NCI-H1092 treated with DMSO at 0.1 percent for 48 hours (cell line): ENCODE data around the gene MED16.
A peak's percentile ranks its signal among the peaks of the same experiment; 100 is the strongest.
"Not testable (repeated sequence)": the region's sequence is repeated elsewhere in the genome, so short reads cannot be mapped to it uniquely, and the experiment has no call there.

Experiments
- DNase-seq: peaks from one replicate; lab custom pipeline; 2025; lab: John Stamatoyannopoulos, UW

Gene MED16

DNA sequence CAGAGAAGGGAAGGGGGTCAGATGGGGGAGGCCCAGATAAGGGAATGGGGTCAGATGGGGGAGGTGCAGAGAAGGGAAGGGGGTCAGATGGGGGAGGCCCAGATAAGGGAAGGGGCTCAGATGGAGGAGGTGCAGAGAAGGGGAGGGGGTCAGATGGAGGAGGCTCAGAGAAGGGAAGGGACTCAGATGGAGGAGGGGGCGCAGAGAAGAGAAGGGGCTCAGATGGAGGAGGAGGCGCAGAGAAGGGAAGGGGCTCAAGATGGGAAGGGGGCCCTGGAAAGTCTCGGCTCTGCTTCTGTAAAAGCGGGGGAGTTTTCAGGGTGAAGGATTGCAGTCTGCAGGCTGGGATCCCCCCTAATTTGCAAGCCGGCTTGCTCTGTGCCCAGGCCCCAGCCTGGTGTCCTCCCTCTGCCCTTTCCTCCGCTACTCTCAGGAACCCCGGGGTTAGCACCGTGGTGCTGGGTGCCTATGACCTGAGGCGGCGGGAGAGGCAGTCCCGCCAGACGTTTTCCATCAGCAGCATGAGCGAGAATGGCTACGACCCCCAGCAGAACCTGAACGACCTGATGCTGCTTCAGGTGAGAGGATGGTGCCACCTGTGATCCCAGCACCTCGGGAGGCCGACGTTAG is 63.7 kb downstream of the MED16 start:
- DNase-seq, result no peak

DNA sequence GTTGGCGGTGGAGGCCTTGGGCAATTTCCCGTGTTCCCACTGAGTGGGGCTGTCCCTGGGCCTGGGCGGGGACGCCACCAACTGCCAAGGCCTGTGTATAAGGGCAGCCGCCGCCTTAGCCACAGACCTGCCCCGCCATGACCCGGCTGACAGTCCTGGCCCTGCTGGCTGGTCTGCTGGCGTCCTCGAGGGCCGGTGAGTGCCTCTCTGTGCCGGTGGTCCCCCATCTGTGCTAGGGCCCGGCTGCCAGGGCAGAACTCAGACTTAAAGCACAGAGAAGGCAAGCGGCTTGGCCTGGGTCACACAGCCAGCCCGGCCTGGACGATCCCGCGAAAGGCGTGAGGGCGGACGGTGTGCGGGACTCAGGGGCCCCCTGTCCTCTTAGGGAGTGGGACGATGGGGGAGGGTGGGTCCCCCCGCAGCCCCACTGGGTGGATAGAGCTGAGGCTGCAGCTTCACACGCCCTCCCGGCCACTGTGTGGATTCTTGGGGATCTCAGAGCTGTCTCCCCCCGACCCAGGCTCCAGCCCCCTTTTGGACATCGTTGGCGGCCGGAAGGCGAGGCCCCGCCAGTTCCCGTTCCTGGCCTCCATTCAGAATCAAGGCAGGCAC is 65.2 kb downstream of the MED16 start, which contains the start of gene AZU1:
Gene AZU1 (plus strand): TSS at position 128 of the 612 bp plus-strand sequence. CDS start 10 bp downstream, at position 138.
- DNase-seq, result no peak

DNA sequence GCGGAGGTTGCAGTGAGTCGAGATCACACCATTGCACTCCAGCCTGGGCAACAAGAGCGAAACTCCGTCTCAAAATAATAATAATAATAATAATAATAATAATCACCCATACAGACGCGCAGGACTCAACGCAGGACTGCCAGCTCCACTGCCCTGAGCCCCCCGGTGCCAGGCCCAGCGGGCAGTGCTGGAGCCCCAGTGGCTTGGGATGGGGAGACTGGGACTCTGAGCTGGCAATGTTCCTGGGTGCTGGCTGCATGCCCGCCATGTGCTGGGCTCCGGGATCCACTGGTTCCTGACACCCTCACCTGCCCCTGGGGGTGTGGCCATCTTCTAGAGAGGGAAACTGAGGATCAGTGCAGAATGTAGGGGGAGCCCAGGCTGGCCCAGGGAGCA is 65.7 kb downstream of the MED16 start:
- no peak for DNase-seq

DNA sequence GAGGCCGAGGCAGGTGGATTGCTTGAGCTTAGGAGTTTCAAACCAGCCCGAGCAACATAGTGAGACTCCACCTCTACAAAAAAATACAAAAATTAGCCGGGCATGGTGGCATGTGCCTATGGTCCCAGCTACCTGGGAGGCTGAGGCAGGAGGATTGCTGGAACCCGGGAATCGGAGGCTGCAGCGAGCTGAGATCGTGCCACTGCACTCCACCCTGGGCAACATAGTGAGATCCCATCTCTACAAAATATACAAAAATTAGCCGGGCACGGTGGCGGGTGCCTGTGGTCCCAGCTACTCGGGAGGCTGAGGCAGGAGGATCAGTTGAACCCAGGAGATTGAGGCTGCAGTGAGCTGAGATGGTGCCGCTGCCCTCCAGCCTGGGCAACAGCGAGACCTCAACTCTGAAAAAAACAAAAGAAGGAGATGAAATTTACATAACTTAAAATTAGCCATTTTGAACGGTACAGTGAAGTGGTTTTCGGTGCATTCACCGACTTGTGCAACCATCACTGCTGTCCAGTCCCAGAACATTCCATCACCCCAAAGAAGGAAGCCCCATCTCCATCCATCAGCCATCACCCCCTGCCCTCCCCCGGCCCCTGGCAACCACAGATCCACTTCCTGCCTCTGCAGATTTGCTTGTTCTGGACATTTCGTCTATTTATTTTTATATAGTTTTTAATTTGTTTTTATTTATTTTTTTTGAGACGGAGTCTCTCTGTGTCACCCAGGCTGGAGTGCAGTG is 66.9 kb downstream of the MED16 start:
- DNase-seq, result no peak

DNA sequence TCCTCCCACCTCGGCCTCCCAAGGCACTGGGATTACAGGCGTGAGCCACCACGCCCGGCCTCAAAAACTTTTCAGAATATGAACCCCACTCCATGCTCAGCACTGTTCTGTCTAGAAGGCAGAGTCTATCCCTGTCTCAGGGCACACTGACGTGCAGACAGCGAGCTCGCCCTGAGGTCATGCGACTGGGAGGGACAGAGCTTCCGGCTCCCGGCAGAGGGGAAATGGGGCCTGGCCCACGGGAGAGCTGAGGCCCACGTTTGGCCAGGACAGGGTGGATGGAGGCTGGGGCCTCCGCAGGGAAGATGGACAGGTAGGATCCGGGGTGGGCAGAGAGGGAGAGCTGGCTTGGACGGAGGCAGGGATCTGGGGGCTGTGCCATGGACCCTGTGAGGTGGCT is 68.1 kb downstream of the MED16 start:
- DNase-seq, result no peak

DNA sequence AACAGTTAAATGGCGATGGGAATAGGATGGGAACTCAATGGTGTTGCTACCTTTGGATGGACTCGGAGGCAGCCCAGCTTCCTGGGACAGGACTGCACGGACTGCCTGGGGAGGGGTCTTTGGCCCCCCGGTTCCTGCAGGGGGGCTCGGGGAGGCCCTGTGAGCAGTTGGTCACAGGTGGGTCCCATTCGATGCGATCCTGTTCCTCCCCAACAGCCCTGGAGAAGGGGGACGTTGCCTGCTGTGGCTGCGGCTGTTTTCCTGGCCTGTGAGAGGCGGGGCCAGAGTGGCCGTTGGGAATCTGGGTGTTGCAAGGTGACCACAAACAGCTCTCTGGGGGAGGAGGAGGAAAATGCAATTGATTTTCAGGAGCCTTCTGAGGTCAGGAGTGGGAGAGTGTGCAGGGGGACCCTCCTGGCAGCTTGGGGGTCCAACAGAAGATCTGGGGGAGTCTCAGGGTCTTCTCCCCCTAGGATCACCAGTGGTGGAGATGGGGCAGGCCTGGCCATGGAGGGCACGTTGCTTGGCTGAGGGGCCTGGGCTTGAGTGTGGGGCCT is 69.3 kb downstream of the MED16 start:
- DNase-seq, result no peak

DNA sequence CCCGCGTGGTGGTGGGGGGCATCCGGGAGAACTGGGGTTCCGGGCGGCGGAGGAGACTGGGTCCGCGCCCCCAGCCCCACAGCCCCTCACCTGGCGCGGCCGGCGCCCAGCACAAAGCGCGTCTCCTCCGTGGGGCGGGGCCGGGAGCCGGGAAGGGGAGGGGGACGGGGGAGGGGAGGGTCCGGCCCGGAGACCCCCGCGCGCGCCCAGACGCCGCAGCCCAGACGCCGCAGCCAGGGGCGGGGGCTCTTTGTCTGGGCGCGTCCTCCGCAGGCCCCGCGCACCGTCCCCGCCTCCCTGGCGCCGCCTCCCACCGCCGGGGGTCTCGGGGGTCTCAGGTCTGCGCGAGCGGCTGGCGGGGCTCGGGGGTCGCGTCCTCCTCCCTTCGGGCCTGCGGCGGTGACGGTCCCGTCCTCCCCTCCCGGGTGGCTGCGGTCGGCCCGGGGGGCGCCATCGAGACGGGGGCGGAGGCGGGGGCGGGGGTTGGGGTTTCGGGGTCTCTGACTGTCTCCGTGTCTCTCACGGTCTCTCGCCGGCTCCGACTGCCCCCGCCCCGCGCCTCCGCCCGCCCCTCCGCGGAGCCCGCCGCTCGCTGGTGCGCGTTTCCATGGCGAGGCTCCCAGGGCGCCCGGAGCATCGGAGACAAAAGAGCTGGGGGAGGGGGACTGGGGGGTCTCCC is 71.0 kb downstream of the MED16 start, which contains the start of gene PLPPR3:
Gene PLPPR3 (minus strand): TSS at position 131 of the 679 bp plus-strand sequence. CDS start 396 bp downstream, outside the sequence.
- DNase-seq, result peak; percentile 13

DNA sequence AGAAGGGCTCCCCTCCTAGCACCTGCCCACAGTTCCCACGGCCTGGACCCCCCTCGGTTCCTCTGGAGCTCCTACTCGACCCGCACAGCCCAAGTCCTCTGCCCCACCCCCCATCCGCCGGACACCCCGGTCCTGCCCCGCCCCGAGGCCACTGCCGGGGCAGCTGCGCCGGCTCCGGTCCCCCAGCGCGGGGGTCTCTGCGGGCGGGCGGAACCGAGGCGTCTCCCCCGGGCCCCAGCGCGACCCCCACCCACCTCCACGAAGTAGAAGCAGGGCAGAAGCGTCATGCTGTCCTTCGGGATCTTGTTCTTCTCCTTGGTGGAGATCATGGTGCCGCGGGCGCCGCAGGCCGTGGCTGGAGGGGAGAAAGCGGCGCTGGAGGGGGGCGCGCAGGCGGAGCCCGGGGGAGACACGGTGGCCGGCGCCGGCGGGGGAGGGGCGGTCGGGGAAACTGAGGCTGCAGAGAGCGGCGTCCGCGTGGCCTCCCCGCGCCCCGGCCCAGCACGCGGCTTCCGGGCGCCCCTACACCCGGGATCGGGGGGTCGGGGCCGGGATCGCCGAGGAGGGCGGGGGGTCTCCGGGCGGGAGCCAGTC is 71.7 kb downstream of the MED16 start:
- DNase-seq, result no peak

DNA sequence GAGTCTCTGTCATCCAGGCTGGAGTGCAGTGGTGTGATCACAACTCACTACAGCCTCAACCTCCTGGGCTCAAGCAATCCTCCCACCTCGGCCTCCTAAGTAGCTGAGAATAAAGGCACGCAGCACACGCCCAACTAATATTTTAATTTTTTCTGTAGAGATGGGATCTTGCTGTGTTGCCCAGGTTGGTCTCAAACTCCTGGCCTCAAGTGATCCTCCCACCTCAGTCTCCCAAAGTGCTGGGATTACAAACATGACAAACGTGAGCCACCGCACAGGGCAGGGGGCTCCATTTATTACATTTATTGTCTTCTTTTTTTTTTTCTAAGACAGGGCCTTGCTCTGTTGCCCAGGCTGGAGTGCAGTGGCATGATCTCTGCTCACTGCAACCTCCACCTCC is 72.8 kb downstream of the MED16 start:
- DNase-seq, result not testable (repeated sequence)
